NCI-H2196 treated with DMSO at 0.1 percent for 48 hours (cell line): ENCODE measurements around the gene ZNF423.
"Not testable (repeated sequence)": the region's sequence is repeated elsewhere in the genome, so short reads cannot be mapped to it uniquely, and the experiment has no call there.

Experiments
- DNase-seq: peaks from one replicate; lab custom pipeline; 2025; ENCODE audit not compliant: unreplicated experiment; lab: John Stamatoyannopoulos, UW

Gene ZNF423

DNA sequence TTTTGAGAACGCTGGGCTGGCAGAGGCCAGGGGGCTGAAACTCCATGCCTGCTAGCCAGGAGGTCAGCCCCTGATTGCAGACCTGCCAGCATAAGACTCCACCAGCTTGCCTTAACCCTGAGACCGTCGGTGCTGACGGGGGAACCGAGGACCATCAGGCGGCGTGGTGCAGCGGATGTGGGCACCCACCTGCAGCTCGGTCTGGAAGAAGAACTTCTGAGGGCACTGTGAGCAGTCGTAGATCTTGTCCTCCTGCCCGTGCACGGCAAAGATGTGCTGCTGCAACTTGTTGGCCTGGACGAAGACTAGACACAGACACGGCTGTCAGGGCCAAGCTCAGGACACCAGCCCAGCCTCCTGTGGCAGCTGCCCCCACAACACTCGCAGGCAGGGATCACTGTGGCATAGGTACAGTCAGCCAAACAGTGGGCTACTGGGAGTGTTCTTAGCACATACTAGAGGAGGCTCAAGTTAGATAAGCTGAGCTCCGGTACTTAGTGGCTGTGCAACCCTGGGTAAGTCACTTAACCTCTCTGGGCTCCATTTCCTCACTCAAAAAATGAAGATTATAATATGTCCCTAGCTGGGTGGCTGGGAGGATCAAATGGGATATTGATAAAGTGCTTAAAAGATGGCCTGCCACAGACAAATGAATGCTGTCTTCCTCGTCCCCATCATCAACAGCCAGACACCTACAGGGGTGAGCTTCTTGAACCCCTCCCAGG, 332.3 kb downstream of the ZNF423 start:
- DNase-seq: no peak

DNA sequence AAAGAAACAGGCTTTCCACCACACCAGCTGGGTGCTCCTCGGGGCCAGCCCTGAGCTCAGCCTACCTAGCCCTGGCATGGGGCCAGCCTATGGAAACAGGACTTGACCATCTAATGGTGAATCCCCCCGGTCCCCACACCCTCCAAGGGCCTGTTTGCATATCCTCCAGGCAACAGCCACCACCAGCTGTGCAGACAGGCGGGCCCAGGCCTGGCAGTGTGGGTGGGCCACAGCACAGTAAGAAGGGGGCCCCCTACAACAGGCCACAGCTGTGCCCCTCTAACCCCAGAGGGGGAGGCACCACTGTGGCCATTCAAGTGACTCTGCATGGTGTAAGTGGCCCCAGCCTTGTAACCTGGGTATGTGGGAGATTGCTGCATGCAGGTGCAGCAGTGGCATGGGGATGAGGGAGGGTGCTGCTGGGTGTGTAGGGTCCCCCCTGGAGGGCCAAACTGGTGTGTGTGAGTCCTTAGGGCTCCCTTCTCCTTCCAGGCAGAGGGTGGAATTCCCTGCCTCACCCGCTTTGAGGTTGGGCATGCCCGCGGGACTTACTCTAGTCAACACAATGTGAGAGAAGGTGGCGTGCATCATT, 334.1 kb downstream of the ZNF423 start:
- DNase-seq: no peak

DNA sequence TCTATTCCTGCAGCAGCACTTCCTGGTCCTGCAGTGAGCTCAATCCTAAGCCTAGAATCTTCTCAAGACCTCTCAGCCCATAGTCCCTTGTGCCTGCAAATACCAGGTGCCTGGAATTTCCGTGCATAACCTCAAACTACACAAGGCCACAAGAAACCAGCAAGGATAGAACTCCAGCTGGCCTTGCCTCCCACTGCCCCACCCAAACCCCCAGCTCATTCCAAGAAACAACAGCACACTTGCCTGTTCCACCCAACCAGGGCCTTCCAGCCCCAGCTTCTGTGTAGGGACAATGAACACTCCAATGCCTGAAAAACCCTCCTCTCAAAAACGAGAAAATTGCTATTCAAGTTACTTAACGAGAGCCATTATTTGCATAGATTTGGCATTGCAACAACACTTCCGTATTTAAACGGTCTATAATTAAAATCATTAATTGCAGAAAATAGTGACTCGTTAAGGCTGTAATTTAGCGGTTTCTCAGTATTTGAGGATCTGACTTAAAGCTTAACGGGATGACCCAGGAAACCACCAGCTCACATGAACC, 335.3 kb downstream of the ZNF423 start:
- no peak for DNase-seq

DNA sequence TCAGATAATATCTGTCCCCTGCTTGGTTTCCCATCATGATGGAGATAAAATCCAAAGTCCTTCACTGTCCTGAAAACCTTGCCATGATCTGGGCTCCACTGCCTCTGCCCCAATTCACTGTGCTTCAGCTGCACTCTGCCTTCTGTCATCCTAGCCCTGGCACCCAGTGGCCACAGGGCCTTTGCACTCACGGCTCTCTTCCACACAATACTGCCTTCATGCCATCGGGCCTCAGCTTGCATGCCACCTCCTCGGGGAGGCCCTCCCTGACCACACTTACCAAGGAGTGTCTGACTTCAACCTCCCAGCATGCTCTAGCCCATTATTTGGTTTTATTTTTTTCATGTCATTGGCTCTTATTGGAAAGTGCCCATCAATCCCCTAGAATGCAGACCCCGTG, 336.2 kb downstream of the ZNF423 start:
- DNase-seq: no peak

DNA sequence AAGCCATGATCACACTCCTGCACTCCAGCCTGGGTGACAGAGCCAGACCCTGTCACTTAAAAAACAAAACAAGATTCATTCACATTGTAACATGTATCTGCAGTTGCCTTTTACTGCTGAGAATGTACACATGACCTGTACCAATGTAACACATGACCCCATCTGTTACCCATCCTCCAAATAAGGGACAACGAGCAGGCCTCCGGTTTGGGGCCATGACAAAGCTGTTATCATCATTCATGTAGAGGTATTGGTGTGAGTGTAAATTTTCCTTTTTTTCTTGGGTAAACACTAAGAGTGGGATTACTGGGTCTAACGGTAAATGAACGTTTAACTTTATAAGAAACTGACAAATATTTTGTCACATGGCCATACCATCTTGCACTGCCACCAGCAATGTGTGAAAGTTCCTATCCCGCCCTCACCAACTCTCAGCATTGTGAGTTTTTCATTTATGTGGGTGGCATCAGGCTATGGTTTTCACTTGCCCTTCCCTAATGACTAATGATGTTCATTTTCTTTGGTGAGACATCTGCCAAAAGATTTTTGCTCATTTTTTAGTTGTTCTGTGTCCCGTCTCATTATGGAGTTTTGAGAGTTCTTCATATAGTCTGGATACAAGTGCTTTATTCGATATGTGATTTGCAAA, 336.8 kb downstream of the ZNF423 start:
- DNase-seq: no peak

DNA sequence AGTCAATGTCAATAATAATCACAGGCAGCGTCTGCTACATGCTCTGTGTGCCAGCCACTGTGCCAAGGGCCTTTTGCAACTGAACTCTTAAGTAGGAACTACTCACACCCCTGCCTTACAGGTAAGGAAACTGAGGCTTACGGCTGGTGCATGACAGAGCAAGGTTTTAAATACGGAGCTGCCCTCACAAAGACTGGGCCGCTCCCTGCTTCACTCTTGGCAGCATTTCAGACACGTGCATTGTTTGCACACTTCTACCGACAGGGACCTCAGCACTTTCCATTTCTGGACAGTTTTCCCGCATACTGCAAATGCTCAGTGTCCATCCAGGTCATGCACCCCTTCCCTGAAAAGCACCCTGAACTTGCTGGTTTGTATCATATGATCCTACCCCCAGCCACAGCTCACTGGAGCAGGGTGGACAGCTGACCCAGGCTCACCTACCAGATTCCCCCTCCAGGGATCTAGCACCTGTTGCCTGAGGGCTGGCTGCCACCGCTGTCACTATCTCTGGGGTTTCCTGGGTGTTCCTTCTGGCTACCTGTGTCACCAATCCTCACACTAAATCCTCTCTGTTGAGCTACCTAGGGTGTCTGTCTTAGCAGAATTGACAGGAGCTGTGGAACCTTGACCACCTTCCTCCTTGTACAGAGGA, 339.4 kb downstream of the ZNF423 start:
- no peak for DNase-seq

DNA sequence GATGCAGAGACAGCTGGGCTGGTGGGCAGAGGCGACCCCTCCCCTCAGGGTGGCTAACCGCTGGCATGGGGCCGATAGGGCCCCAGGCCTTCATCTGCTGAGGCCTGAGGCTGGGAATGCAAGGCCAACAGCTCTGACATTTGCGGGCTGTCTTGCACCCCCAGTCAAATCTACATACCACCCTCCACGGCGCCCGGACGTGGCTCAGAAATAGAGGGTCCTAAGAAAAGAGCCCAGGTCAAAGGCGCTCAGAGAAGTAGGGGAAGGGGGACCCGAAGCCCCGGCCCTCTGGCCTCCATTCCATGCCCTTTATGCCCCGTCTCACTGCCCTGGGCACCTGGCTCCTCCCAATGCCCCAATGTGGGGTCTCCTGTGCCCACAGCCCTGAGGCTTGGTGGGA, 340.1 kb downstream of the ZNF423 start:
- no peak for DNase-seq

DNA sequence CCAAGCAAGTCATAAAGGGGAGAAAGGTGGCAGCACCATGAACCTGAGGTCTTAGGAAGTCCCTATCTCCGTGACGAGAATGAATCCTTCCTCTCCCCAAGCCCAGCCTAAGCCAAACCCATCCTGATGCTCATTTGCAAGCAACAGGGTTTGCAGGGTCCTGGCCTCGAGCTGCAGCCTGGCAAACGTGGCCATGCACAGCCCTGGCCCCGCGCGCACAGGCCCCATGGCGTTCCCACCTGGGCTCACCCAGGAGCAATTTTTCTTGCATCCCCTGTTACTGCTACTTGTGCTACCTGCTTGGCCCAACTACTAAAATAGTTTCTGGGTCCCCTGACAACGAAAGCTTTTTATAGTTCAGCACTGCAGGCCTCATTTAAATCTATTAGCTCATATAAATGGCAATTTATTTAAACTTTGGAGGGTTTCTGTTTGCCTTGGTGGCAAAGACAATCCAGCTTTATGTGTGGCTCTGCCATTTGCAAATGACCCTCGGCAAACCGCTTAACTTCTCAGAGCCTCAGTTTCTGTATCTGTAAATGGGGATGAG, 340.8 kb downstream of the ZNF423 start:
- no peak for DNase-seq

DNA sequence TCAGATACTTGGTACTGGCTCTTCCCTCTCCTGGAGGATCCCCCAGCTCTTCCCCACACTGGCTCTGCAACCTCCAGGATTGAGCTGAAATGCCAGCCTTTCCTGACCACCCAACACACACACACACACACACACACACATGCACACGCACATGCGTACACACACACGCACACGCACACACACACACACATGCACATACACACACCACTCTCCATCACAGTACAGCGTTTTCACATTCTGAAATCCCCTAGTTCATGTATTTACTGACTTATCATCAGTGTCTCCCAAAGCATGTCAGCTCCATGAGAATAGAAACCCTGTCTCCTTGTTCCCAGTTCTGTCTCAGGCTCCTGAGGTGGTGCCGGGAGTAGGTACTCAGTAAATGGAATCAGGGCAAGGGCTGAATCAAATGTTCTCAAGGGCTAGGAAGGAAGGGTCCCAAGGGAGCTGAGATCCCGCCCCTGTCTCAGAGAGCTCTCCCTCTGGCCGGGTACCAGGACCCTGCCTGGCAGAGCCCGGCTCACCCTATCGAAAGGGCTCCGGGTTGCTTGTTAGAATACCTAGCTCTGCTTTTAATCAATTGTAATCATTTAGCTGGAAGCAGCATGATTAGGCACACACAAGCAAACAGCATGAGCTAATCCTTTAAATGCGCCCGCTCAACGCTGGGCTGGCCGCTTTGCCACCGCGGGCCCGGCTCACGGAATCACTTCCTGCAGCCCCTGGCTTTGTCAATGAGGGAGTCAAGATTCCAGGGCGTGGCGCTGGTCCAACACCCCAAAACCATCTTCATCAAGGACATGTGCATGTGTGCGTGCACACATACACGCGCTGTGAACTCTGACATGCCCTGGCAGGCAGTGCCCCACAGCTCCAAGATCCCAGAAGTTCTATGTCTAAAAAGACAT, 341.6 kb downstream of the ZNF423 start:
- no peak for DNase-seq

DNA sequence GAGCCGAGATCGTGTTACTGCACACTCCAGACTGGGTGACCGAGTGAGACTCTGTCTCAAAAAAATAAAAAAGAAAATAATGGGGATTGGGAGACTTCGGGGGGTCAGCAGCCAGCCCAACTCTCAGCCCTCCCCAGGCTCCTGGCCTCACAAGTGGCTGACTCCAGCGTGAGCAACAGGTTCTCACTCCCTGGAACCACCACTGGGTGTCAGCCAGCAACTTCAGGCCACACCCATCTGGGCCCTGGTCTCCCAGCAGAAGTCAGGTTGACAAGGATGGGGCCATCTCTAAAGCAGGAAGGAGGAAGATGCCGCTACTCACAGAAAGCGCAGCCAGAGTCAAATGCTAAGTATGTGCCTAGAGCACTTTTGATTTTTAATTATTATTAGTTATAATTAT, 342.9 kb downstream of the ZNF423 start:
- no peak for DNase-seq

DNA sequence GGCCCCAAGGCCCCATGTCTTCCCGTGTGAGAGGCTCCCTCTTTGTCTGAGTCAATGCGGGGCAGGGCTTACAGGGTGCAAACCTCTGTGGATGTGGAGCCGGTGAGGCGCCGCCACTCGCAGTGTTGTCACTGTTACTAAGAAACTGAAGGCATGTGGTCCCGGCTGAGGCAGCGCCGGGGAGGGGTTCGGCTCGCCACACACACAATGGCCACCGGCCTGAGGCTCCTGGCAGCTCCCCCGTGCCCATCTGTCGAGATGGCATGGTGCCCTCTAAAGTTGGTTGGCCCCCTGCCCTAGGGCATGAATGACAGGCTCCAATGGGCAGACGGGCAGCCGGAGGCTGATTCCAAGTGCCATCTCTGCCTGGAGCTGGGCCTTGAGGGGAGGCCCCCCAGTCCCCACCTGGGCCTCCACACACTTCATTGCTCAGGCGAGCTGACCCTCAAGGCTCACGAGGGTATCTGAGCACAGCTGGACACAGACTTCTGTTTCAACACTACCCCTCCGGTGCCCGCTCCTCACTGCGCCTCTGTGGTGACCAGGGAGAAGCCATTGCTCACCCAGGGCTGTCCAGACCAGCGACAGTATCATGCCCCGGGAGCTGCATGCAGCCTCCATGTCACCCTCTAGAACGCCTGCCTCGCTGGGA, 345.1 kb downstream of the ZNF423 start:
- DNase-seq: no peak

DNA sequence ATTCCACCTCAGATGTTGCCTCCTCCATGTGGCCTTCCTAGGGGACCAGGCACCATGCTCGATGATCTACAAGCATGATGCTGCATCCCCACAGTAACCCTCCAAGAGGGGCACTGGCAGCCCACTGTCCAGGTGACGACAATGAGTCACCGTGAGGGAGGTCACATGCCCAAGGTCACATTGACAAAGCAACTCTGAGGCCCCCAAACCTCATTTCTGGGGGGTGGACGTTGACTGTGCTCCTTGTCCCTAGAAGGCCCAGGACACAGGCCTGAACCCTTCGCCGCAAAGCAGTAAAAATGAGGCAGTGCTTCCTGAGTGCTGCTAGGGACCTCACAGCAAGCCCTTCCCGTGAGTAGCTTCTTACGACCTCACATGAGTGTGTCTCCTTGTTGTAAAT, 345.8 kb downstream of the ZNF423 start:
- DNase-seq: no peak

DNA sequence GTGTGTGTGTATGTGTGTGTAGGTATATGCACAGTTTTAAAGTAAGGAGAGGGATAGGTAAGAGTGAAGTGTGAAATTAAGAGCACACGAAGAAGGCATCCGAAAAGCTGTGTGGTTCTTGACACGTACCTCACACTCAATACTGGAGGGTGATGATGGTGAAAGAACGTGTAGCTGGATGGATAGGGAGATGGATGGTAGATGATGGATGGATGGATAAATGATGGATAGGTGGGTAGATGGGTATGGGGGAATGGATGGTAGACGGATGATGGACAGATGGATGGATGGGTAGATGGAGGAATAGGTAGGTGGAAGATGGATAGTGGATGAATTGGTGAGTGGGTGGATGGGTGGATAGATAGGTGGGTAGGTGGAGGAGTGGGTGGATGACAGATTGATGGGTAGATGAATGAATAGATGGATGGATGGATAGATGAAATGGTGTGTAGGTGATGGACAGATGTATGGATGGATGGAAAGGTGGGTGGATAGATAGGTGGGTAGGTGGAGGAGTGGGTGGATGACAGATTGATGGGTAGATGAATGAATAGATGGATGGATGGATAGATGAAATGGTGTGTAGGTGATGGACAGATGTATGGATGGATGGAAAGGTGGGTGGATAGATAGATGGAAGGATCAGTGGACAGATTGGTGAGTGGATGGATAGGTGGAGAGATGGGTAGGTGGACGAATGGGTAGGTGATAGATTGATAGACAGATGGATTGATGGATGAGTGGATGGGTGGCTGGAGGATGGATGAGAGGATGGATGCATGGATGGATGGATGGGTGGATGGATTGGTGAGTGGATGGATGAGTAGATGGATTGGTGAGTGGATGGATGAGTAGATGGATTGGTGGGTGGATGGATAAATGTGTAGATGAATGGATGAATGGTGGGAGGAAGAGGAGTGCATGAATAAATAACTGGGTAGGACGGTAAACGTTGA, 349.6 kb downstream of the ZNF423 start:
- not testable (repeated sequence) for DNase-seq

DNA sequence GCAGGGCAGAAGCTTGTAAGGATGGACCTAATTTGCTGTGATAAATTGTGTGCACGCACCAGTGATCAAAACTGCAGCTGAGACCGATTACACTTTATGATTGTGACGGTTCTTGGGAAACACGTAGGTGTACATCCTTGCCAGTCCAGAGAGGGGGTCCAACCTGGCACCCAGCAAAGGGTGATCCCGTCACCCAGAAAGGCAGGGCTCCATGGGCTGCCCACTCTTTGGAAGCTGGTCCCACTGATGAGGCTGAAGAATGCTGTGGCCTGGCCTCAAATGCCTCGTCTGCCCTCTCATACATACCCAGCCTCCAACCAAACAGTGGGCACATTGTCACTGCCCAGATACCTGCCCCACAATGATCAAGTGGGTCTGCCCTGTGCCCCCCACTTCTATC, 350.4 kb downstream of the ZNF423 start:
- DNase-seq: no peak

DNA sequence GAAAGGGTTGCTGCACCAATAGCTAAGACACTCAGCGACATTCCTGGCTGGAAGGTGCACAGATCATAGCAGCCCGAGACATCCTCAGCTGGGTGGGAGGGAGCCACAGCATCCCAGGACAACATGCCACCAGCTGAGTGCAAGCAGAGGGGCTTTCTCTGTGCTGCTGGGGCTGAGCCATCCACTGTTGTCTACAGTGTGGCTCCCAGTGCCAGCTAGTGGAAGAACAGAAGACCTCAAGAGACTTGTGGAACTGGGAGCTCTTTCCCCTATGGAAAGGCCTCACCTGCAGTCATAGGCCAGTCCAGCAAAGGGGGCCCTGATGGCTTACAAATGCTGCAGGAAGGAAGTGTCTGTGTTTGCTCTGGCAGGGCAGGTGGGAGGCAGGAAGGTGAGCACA, 351.3 kb downstream of the ZNF423 start:
- DNase-seq: no peak

DNA sequence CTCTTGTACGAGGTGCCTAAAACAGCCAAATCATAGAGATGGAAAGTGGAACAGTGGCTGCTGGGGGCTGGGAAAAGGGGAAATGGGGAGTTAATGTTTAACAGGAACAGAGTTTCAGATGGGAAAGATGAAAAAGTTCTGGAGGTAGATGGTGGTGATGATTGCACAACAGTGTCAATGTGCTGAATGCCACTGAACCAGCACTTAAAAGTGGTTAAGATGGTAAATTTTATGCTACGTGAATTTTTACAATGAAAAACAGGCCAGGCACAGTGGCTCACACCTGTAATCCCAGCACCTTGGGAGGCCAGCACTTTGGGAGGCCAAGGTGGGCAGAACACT, 351.9 kb downstream of the ZNF423 start:
- DNase-seq: no peak

DNA sequence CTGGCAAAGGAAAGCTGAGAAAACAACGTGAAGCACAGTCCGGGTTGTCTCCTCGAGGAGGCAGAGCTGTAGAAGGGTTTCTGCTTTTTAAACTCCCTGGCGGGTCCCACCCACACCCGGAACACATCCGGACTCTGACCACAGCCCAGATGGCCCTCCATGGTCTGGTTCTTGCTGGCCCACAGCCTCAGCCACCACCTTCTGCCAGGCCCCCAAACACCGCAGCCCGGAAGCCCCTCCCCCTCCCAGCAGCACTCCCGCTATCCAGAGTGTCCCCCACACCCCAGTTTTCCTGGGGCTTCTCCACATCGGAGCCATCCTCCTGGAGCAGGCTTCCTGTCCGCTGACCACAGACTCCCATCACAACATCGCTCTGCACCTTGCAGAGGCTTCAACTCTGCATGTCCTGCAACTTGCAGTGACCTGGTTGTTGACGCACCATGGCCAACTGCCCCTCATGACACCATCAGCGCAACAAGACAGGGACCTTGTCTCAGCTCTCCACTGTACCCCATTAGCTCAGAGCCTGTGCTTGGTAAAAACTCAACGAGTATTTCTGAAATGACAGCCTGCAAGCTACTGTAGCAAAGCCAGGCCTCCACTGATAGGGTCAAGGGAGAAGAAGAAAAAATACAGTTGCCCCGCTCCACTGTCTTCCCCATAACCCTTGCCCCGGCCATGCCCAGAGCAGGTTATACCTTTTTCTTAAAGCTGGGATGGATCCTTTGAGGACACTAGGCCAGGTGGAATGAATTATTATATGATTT, 352.5 kb downstream of the ZNF423 start:
- DNase-seq: no peak
